Heart right ventricle (tissue), 16 donors: ENCODE results near the gene PAQR5. TPM values are rescaled to one million over a fixed set of nuclear protein-coding genes. Genes with fewer than 3 reads are reported as not detected.

Experiments
- ATAC-seq, 8 donors: fragments of 200-7000 bp; cut with Tn5 transposase; one replicate each; pipeline ENCODE4 v1.9.1; 2020; ENCODE audit warnings: mild to moderate bottlenecking in 8 of 8, moderate library complexity in 8 of 8, moderate number of reproducible peaks in 1 of 8
- DNase-seq, 2 donors: peaks; one replicate each; pipeline ENCODE4 v3.0.0-alpha.2; 2020
- H3K27ac ChIP-seq, 10 donors: fragments of 200-600 bp; sonication (generic) in 2 of 10; one replicate each; pipeline versions ENCODE4 v1.5.0 to v1.8.0; 2020 to 2022; ENCODE audit warnings: mild to moderate bottlenecking in 3 of 10
- H3K27me3 ChIP-seq, 7 donors: fragments of 200-600 bp; one replicate each; pipeline ENCODE4 v1.8.0; 2021 to 2022; ENCODE audit warnings: mild to moderate bottlenecking in 2 of 7
- H3K36me3 ChIP-seq, 9 donors: fragments of 200-600 bp; sonication (generic) in 1 of 9; one replicate each; pipeline versions ENCODE4 v1.5.0 to v1.8.0; 2020 to 2022; ENCODE audit warnings: mild to moderate bottlenecking in 2 of 9
- H3K4me1 ChIP-seq, 9 donors: fragments of 200-600 bp; sonication (generic) in 1 of 9; one replicate each; pipeline versions ENCODE4 v1.5.0 to v1.8.0; 2020 to 2022; ENCODE audit warnings: mild to moderate bottlenecking in 4 of 9
- H3K4me3 ChIP-seq, 10 donors: fragments of 200-600 bp; sonication (generic) in 2 of 10; one replicate each; pipeline versions ENCODE4 v1.5.0 to v1.8.0; 2020 to 2022; ENCODE audit warnings: mild to moderate bottlenecking in 7 of 10, moderate library complexity in 2 of 10
- H3K9me3 ChIP-seq, 11 donors: fragments of 200-600 bp in 10 of 11; sonication (generic) in 2 of 11; one replicate each; pipeline versions ENCODE4 v1.5.0 to v1.8.0; 2013 to 2022; ENCODE audit warnings: mild to moderate bottlenecking in 2 of 11, control low read depth in 1 of 11, moderate library complexity in 1 of 11
- WGBS, 2 donors: extraction: QIAGEN DNeasy Blood & Tissue Kit; methylation state at CpG; one replicate each; pipeline ENCODE4 v1.1.7; 2013; ENCODE audit warnings: inconsistent platforms in 1 of 2; 5-methylcytosine and 5-hydroxymethylcytosine counted together
- intact Hi-C, 10 donors: fragments of 100-400 bp; cut with DNase I; formaldehyde crosslinking; loops; one replicate each; pipeline versions ENCODE4 v1.11.1 to v1.14.2; 2022
- polyA plus RNA-seq, 2 donors: library from polyadenylated mRNA; stranded (reverse); fragments of 200-250 nt; gene quantifications; one replicate each; pipeline ENCODE4 v1.2.3, GENCODE V29; 2013
- total RNA-seq, 10 donors: library from RNA; stranded (reverse); fragmentation: NEBNext Ultra II Directional in 3 of 10; extraction: Animal tissue kit (Norgen Biotek cat#: 25700) in 3 of 10; gene quantifications; one replicate each; pipeline versions ENCODE4 v1.2.1 to v1.2.4, GENCODE V29; 2021 to 2023
- TF ChIP-seq, protein P1 (sequence below), 9 donors: fragments of 200-600 bp; sonication (generic) in 2 of 9; IDR thresholded peaks; one replicate each; pipeline versions ENCODE4 v1.5.0 to v1.8.0; 2021 to 2022; ENCODE audit warnings: antibody characterized with exemption in 9 of 9, mild to moderate bottlenecking in 5 of 9, moderate library complexity in 1 of 9
- donor health status: Arrhythmogenic right ventricular cardiomyopathy.
- donor health status: ischemic (EF 13 %, LVEDD 7.1; RV severe dilation, severe dysfunction).
- donor health status: healthy with polysubstance abuse.
- donor health status: DM: no; HTN: yes; CAD: no.
- donor health status: DM: no; HTN: no; CAD: no.
- donor health status: ischemic (EF 25% LVEDD 6.9; RV normal size, moderate dysfunction).
- donor health status: ischemic (EF 25% LVEDD 5.7; RV mildly dilated, moderate dysfunction).
- donor health status: healthy.
- donor health status: DM: yes; HTN: yes; CAD: no.
- donor health status: Ischemic cardiomyopathy.
- donor health status: ischemic (EF 35%, LVEDD 5.7; RV mildly dilated, moderate dysfunction).
- donor health status: nonischemic (EF 11% LVEDD 7.7; RV severe dilation, severe dysfunction).
- donor health status: DM: yes; HTN: yes; CAD: no.
- donor health status: PGD.
- donor health status: ischemic (EF 29% LVEDD 5.4; RV normal size, mild dysfunction).
- donor health status: nonischemic (EF 23%, LVEDD 6.1; RV moderate dilation, normal function).

The PAQR5 gene
- total and polyA plus RNA-seq, 12 donors = 0.32 to 1.0 (median 0.60) TPM

DNA sequence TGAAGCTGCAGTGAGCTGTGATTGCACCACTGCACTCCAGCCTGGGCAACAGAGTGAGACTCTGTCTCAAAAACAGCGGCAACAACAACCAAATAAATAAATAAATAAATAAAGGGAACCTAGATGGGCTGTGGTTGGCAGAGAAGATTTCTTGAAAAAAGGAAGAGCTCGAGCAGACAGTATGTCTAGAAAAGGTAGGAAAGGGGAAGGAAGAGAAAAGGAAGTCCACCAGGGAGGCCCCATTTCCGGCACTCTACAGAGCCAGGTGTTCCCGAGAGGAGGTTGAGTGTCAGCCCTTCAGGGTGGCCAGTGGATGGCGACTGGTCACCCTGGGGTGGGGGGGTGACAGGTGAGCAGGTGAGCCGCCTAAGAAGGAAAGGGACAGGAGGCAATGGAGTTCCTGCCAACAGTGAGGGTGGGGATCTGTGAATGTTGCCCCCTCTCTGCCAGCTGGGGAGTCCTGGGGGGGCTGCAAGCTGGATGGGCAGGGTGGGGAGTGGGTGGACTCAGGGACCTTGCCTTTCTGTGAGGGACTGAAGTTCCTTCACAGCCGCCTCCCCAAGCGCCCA is 14.8 kb downstream of the PAQR5 start:
- TF ChIP-seq, protein P1, sequence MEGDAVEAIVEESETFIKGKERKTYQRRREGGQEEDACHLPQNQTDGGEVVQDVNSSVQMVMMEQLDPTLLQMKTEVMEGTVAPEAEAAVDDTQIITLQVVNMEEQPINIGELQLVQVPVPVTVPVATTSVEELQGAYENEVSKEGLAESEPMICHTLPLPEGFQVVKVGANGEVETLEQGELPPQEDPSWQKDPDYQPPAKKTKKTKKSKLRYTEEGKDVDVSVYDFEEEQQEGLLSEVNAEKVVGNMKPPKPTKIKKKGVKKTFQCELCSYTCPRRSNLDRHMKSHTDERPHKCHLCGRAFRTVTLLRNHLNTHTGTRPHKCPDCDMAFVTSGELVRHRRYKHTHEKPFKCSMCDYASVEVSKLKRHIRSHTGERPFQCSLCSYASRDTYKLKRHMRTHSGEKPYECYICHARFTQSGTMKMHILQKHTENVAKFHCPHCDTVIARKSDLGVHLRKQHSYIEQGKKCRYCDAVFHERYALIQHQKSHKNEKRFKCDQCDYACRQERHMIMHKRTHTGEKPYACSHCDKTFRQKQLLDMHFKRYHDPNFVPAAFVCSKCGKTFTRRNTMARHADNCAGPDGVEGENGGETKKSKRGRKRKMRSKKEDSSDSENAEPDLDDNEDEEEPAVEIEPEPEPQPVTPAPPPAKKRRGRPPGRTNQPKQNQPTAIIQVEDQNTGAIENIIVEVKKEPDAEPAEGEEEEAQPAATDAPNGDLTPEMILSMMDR (IDR thresholded peaks at IDR 0.05) = no peak
- WGBS, 2 donors = 70 to 75% methylated on average over 8 of the region's 8 CpGs

GRCh38 chr15:69314131-69314530 is 15.4 kb downstream of the PAQR5 start:
- DNase-seq = no peak
- ATAC-seq = no peak
- Histone ChIP-seq H3K4me3 (no peak overlapping the region), H3K27me3 (peaks cover 0 to 4% (median 0%) of the 10 kb centered on the region in 7 donors), H3K36me3 (no peaks in the 10 kb centered on the region), H3K4me1 (peaks cover 0 to 12% (median 0%) of the 10 kb centered on the region in 9 donors), H3K9me3 (no peaks in the 10 kb centered on the region), H3K27ac (no peak overlapping the region)
- intact Hi-C loops = no loop called here
- TF ChIP-seq, protein P1 (IDR thresholded peaks at IDR 0.05) = no peak
- 81% methylated on average over 6 of the region's 6 CpGs for WGBS, 2 donors

More for the DNA sequence above, 14.8 kb downstream of the PAQR5 start:
- intact Hi-C loops = no loop called here
- ATAC-seq = no peak
- no peaks in the 10 kb centered on the region for H3K9me3 ChIP-seq
- H3K27ac ChIP-seq = no peak overlapping the region
- H3K4me1 ChIP-seq = peaks cover 0 to 12% (median 0%) of the 10 kb centered on the region in 9 donors
- H3K36me3 ChIP-seq = no peaks in the 10 kb centered on the region
- no peak for DNase-seq
- no peak overlapping the region for H3K4me3 ChIP-seq
- peaks cover 0 to 4% (median 0%) of the 10 kb centered on the region in 7 donors for H3K27me3 ChIP-seq

DNA sequence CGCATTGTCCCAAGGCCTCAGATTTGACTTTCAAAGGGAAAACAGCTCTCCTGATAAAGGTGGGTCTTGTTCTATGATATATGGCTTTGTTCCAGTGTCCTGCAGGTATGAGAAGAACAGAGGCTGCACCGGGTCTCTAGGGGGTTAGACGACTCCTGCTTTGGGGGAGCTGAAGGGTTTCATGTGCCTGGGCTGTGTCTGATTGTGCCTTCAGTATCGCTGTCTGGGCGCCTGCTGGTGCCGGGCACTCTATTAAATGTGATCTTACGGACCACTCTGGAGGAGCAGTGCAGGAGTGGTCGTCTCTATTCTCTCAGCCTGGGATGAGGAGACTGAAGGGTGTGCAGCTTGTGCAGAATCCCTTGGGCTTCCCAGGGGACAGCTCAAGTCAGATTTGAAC is 16.0 kb downstream of the PAQR5 start:
- WGBS, 2 donors = 89 to 90% methylated on average over 8 of the region's 8 CpGs
- H3K4me3 ChIP-seq = no peak overlapping the region
- no peak for ATAC-seq

GRCh38 chr15:69315402-69316110 is 16.8 kb downstream of the PAQR5 start:
- ATAC-seq (no peak), DNase-seq (no peak)
- TF ChIP-seq, protein P1 (IDR thresholded peaks at IDR 0.05) = no peak
- peaks cover 0 to 4% (median 0%) of the 10 kb centered on the region in 7 donors for H3K27me3 ChIP-seq
- H3K27ac ChIP-seq = no peak overlapping the region
- no peaks in the 10 kb centered on the region for H3K9me3 ChIP-seq
- no peak overlapping the region for H3K4me3 ChIP-seq
- no peaks in the 10 kb centered on the region for H3K36me3 ChIP-seq
- WGBS, 2 donors = 77 to 82% methylated on average over 9 of the region's 9 CpGs
- peaks cover 0 to 12% (median 0%) of the 10 kb centered on the region in 9 donors for H3K4me1 ChIP-seq
- intact Hi-C loops = no loop called here

More for the DNA sequence above, 16.0 kb downstream of the PAQR5 start:
- Histone ChIP-seq H3K27me3 (peaks cover 0 to 4% (median 0%) of the 10 kb centered on the region in 7 donors), H3K9me3 (no peaks in the 10 kb centered on the region), H3K4me1 (peaks cover 0 to 12% (median 0%) of the 10 kb centered on the region in 9 donors), H3K27ac (no peak overlapping the region), H3K36me3 (no peaks in the 10 kb centered on the region)
- TF ChIP-seq, protein P1 (IDR thresholded peaks at IDR 0.05) = no peak
- no peak for DNase-seq
- intact Hi-C loops = no loop called here
